Subcutaneous adipose tissue (tissue), 4 donors: ENCODE measurements around the gene CAPN15. TPM values are rescaled to one million over a fixed set of nuclear protein-coding genes. Genes with fewer than 3 reads are reported as not detected.

Experiments
- CTCF ChIP-seq: fragments of 450-650 bp; IDR thresholded peaks from one replicate; pipeline ENCODE4 v1.5.1; 2016; ENCODE audit warnings: low read depth, mild to moderate bottlenecking, control low read depth, antibody characterized with exemption, moderate library complexity
- total RNA-seq, 4 donors: library from RNA; depleted of rRNA; stranded (reverse); fragments of >200 nt; gene quantifications; one replicate each; pipeline ENCODE4 v1.1.0, GENCODE V29; 2016

CAPN15 gene
- total RNA-seq, 4 donors from 2014 or later = 7.6 to 30.0 (median 13.3) TPM

- no peak for TF ChIP-seq CTCF
These were observed 10.2 kb downstream of the CAPN15 start for GRCh38 chr16:537415-538335.

DNA sequence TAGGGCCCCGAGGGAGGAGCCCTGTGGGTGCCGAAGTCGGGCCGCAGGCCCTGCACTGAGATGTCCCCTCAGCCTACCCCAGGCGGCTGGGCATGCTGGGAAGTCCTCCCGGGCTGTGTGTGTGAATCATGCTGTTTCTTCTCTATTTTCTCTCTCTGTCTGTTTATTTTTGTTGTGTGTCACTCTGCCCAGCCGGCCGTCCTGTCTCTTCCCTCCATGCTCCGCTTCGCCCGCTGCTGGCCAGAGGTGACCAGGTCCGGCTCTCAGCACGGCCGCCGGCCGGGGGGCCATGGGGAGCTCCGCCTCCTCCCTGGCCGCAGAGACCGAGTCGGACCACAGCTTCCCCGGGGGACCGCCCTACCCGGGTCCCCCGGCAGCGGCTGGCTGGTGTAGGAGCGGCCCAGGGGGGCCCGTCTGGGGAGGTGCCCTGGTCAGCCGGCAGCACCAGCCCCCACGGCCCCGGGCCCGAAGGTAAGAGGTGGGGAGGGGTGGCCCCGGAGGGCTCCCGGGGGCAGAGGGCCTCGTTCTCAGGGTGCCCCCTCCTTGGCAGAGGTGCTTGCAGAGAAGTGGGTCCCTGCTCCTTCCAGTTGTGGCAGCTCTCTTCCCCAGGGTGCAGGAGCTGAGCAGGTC, 12.5 kb downstream of the CAPN15 start:
- TF ChIP-seq CTCF = no peak

- no peak for TF ChIP-seq CTCF
These were observed 13.3 kb downstream of the CAPN15 start for GRCh38 chr16:540645-541340.

DNA sequence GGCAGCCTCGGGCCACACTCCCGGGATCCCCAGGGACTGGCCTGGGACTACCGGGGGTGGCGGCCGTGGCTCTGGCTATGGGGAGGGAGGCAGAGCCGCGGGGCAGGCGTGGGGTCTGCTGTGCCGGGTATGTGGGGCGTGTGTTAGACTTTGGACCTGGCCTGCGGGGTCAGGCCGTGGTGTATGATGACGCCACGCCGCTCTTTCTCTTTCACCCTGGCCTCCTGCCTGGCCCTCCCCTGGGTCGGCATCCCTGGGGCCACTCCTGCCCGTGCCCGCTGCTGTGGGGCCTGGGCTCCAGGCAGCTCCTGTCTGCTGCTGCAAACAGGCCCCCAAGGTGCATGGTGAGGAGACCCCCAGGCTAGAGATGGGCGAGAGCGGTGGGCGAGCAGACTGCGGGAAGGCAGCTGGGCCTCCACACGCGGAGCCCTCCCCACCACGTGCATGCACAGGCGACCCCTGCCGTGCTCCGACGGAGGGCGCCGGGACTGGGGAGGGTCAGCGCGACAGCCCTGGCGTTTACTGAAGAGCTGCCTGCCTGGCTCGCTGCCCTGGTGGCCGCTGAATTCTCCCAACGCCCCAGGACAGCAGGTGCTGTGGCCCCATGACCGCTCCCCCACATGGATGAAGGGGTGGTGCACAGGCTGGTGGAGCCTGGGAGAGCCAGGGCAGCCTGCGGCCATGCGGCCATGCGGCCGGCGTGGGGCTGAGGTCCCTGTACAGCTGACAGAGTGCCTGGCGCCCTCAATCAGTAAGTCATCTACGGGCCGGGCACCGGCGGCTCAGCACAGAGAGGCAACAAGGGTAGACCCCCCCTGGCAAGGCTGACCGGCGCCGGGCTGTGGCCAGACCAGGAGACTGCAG, 16.0 kb downstream of the CAPN15 start:
- TF ChIP-seq CTCF = no peak

GRCh38 chr16:544517-544916, 17.0 kb downstream of the CAPN15 start:
- TF ChIP-seq CTCF = no peak

GRCh38 chr16:546909-547770, 19.6 kb downstream of the CAPN15 start:
- TF ChIP-seq CTCF = no peak
